ENCODE measurements around the gene PBX3.
"Not testable (repeated sequence)": the region's sequence is repeated elsewhere in the genome, so short reads cannot be mapped to it uniquely, and the experiment has no call there.

- TF ChIP-seq CTCF (IDR thresholded peaks at IDR 0.05 in 2 of 3, conservative IDR thresholded peaks at IDR 0.05 in 1 of 3; ENCODE audit: control insufficient read depth in 2 of 3, extremely low read depth in 1 of 3, insufficient read depth in 1 of 3, low read depth in 3 of 3, low read length in 3 of 3); JUNB (IDR thresholded peaks at IDR 0.05); CHD4 (IDR thresholded peaks at IDR 0.05); USF2 (IDR thresholded peaks at IDR 0.05; ENCODE audit: borderline replicate concordance, low read depth, low read length); ELK1 (IDR thresholded peaks at IDR 0.05; ENCODE audit: low read depth, low read length); IRF3 (IDR thresholded peaks at IDR 0.05); POLR2A (IDR thresholded peaks at IDR 0.05; ENCODE audit: low read depth, low read length): not testable (repeated sequence)
Measured at GRCh38 chr9:125778538-125779219, 31.5 kb downstream of the PBX3 start.
